HCT116 (cell line): ENCODE measurements around the gene MADCAM1. TPM values are rescaled to one million over a fixed set of nuclear protein-coding genes. Genes with fewer than 3 reads are reported as not detected.

Experiments
- ATAC-seq: fragments of 200-7000 bp; cut with Tn5 transposase; 2 replicates; pipeline ENCODE4 v1.9.1; 2020; ENCODE audit warnings: mild to moderate bottlenecking, moderate library complexity
- BruUV-seq: library from RNA; stranded (reverse); fragments of 400-500 nt; replicated peaks from 2 replicates; lab custom pipeline; 2021; lab: Mats Ljungman, UMichigan
- CTCF ChIA-PET: fragments of 300-600 bp; sonication (Branson Sonifier 250); formaldehyde crosslinking; loops from one replicate; lab custom pipeline; 2021; ENCODE audit warnings: antibody characterized with exemption; lab: Charles Lee
- POLR2A ChIA-PET: fragments of 300-600, 350-600 bp; sonication (Branson Sonifier 250); formaldehyde crosslinking; loops from one replicate; lab custom pipeline; 2021; ENCODE audit warnings: antibody characterized with exemption; lab: Charles Lee
- RAD21 ChIA-PET, 2 experiments: fragments of 300-600 bp; sonication (Branson Sonifier 250); formaldehyde crosslinking; loops; one replicate each; lab custom pipeline; 2023; ENCODE audit warnings: low total read pairs in 2 of 2; ENCODE audit not compliant: uncharacterized antibody in 2 of 2, unreplicated experiment in 2 of 2, low non-redundant PET in 1 of 2; lab: Charles Lee
- DNase-seq: peaks from one replicate; pipeline ENCODE4 v3.0.0-alpha.2; 2010; ENCODE audit warnings: low read depth, low spot score
- H2AFZ ChIP-seq: fragments of 200-600 bp; shearing (Covaris generic), sonication (generic); 2 replicates; pipeline ENCODE4 v1.6.1; 2017; ENCODE audit warnings: low read depth, mixed run types, mixed read lengths, antibody characterized with exemption, low read length; ENCODE audit not compliant: poor library complexity, severe bottlenecking
- H3K27ac ChIP-seq: 2 replicates; pipeline ENCODE4 v1.5.1; 2012; ENCODE audit warnings: low read depth, low read length
- H3K27me3 ChIP-seq: fragments of 200-600 bp; sonication (generic); 2 replicates; pipeline ENCODE4 v1.6.1; 2016; ENCODE audit warnings: mixed run types, low read length, mixed read lengths; ENCODE audit not compliant: insufficient read depth
- H3K36me3 ChIP-seq, 2 experiments: fragments of 200-500 bp in 1 of 2; fragments of 200-600 bp in 1 of 2; sonication (Bioruptor generic) in 1 of 2; sonication (generic) in 1 of 2; 2 replicates each; pipeline versions ENCODE4 v1.5.1 to v1.6.1; 2014 to 2016; ENCODE audit warnings: low read length in 2 of 2, inconsistent platforms in 1 of 2, mixed read lengths in 1 of 2, mixed run types in 1 of 2; ENCODE audit not compliant: insufficient read depth in 2 of 2, control insufficient read depth in 1 of 2
- H3K4me1 ChIP-seq, 2 experiments: fragments of 200-600 bp in 1 of 2; sonication (generic) in 1 of 2; 2 replicates each; pipeline versions ENCODE4 v1.5.1 to v1.6.1; 2012 to 2017; ENCODE audit warnings: low read length in 2 of 2, inconsistent platforms in 1 of 2, mild to moderate bottlenecking in 1 of 2, mixed read lengths in 1 of 2, mixed run types in 1 of 2, moderate library complexity in 1 of 2; ENCODE audit not compliant: insufficient read depth in 2 of 2, control insufficient read depth in 1 of 2
- H3K4me2 ChIP-seq: fragments of 200-600 bp; sonication (generic); 2 replicates; pipeline ENCODE4 v1.6.1; 2017; ENCODE audit warnings: mixed run types, low read length, mixed read lengths
- H3K4me3 ChIP-seq, 2 experiments: fragments of 200-600 bp in 1 of 2; sonication (generic) in 1 of 2; replicated peaks in 1 of 2; 2 replicates each; pipeline ENCODE4 v1.5.1; 2011 to 2016; ENCODE audit warnings: low read length in 2 of 2, control low read depth in 1 of 2, low read depth in 1 of 2, mild to moderate bottlenecking in 1 of 2, mixed read lengths in 1 of 2, mixed run types in 1 of 2
- H3K79me2 ChIP-seq: fragments of 200-600 bp; sonication (generic); 2 replicates; pipeline ENCODE4 v1.6.1; 2017; ENCODE audit warnings: mild to moderate bottlenecking, mixed run types, low read length, moderate library complexity, mixed read lengths; ENCODE audit not compliant: insufficient read depth
- H3K9ac ChIP-seq: fragments of 200-600 bp; sonication (generic); 2 replicates; pipeline ENCODE4 v1.6.1; 2016; ENCODE audit warnings: low read length, mixed read lengths
- H3K9me2 ChIP-seq: fragments of 200-600 bp; sonication (generic), shearing (Covaris generic); 2 replicates; pipeline ENCODE4 v1.6.1; 2017; ENCODE audit warnings: mixed run types, mild to moderate bottlenecking, moderate library complexity; ENCODE audit not compliant: insufficient read depth
- H3K9me3 ChIP-seq, 2 experiments: fragments of 200-500 bp in 1 of 2; fragments of 200-600 bp in 1 of 2; sonication (Bioruptor generic) in 1 of 2; sonication (generic) in 1 of 2; 2 replicates each; pipeline ENCODE4 v1.6.1; 2014 to 2017; ENCODE audit warnings: low read length in 2 of 2, mixed read lengths in 2 of 2, inconsistent platforms in 1 of 2, low read depth in 1 of 2, mild to moderate bottlenecking in 1 of 2, mixed run types in 1 of 2, moderate library complexity in 1 of 2; ENCODE audit not compliant: control insufficient read depth in 1 of 2, insufficient read depth in 1 of 2
- H4K20me1 ChIP-seq: fragments of 200-600 bp; sonication (generic), shearing (Covaris generic); 2 replicates; pipeline ENCODE4 v1.6.1; 2017; ENCODE audit warnings: mixed run types, mild to moderate bottlenecking, moderate library complexity; ENCODE audit not compliant: insufficient read depth
- CBX3 ChIP-seq: IDR thresholded peaks from 2 replicates; pipeline ENCODE4 v1.6.1; 2012; ENCODE audit warnings: low read depth
- FOSL1 ChIP-seq: IDR thresholded peaks from 2 replicates; pipeline ENCODE4 v1.6.1; 2012; ENCODE audit warnings: low read depth
- POLR2AphosphoS5 ChIP-seq: IDR thresholded peaks from 2 replicates; pipeline ENCODE4 v1.6.1; 2011; ENCODE audit warnings: mild to moderate bottlenecking, low read depth, low read length, moderate library complexity
- RAD21 ChIP-seq: IDR thresholded peaks from 2 replicates; pipeline ENCODE4 v1.6.1; 2012; ENCODE audit warnings: low read depth, mild to moderate bottlenecking
- SIN3A ChIP-seq: IDR thresholded peaks from 2 replicates; pipeline ENCODE4 v1.6.1; 2012; ENCODE audit warnings: low read depth
- SP1 ChIP-seq: IDR thresholded peaks from 2 replicates; pipeline ENCODE4 v1.6.1; 2012; ENCODE audit warnings: low read depth
- TCF7L2 ChIP-seq: IDR thresholded peaks from 2 replicates; pipeline ENCODE4 v1.7.0; 2011; ENCODE audit warnings: borderline replicate concordance, inconsistent platforms; ENCODE audit not compliant: insufficient read depth, insufficient read length; ENCODE audit errors: extremely low read depth
- intact Hi-C: fragments of 100-400 bp; cut with micrococcal nuclease; formaldehyde crosslinking; loops from 2 replicates; pipeline ENCODE4 v1.10.0; 2022
- total RNA-seq: library from RNA; stranded (reverse); gene quantifications from one replicate; pipeline ENCODE4 v1.2.1, GENCODE V29; 2021; ENCODE audit not compliant: unreplicated experiment
- TF ChIP-seq, protein P1 (sequence below): IDR thresholded peaks from 2 replicates; pipeline ENCODE4 v1.6.1; 2012; ENCODE audit warnings: low read depth
- TF ChIP-seq, protein P2 (sequence below), 3 experiments: fragments of 200-600 bp in 1 of 3; sonication (generic) in 1 of 3; IDR thresholded peaks in 2 of 3; conservative IDR thresholded peaks in 1 of 3; 2 replicates each; pipeline ENCODE4 v1.5.1; 2012 to 2017; ENCODE audit warnings: low read depth in 2 of 3, low read length in 2 of 3, antibody characterized with exemption in 1 of 3, borderline replicate concordance in 1 of 3, control low read depth in 1 of 3, mild to moderate bottlenecking in 1 of 3, mixed read lengths in 1 of 3, mixed run types in 1 of 3, moderate library complexity in 1 of 3; ENCODE audit not compliant: insufficient read depth in 1 of 3

The MADCAM1 gene
- total RNA-seq, 1 experiment from 2014 or later: 0.57 TPM

DNA sequence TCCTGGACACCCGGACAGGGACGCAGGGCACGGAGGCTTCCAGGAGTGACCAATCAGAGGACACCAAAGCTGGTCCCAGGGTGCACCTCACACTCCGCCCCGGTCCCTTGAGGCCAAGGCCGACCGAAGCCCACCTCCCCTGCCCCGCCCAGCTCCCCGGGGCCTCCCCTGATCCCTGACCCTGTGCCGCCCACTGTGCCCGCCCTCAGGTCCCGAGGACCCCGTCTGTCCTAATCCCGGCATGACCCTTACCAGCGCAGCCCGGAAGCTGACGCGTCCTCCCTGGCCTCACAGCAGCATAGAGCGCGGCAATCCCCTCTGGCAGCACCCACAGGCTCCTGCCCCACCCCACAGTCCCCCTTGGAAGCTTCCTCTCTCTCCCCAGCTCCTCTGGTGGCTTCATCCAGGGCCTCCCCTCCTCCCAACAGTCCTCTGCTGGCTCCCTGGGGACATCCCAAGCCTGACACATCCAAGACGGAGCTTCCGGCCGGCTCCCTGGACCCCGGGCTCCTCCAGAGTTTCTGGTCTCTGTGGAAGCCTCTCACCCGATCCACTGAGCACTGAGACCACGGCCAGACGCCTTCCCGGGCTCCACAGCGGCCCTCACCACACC, 27.9 kb downstream of the MADCAM1 start:
- H3K27ac ChIP-seq: no peak overlapping the region
- intact Hi-C loops: no loop called here
- no peaks in the 10 kb centered on the region for H3K79me2 ChIP-seq
- peaks cover 0 to 8% of the 10 kb centered on the region in 2 experiments; a peak in 2 of 4 replicates for H3K4me1 ChIP-seq
- H3K4me2 ChIP-seq: no peak overlapping the region
- ChIA-PET POLR2A (no interaction called here), RAD21 (no interaction called here), CTCF (interaction anchor here (1.0 kb wide), 1 partner anchor 14 kb away, joined by 4 read pairs; no protein-coding TSS in a partner anchor)
- no peaks in the 10 kb centered on the region for H4K20me1 ChIP-seq
- no peak for DNase-seq
- TF ChIP-seq, protein P1, sequence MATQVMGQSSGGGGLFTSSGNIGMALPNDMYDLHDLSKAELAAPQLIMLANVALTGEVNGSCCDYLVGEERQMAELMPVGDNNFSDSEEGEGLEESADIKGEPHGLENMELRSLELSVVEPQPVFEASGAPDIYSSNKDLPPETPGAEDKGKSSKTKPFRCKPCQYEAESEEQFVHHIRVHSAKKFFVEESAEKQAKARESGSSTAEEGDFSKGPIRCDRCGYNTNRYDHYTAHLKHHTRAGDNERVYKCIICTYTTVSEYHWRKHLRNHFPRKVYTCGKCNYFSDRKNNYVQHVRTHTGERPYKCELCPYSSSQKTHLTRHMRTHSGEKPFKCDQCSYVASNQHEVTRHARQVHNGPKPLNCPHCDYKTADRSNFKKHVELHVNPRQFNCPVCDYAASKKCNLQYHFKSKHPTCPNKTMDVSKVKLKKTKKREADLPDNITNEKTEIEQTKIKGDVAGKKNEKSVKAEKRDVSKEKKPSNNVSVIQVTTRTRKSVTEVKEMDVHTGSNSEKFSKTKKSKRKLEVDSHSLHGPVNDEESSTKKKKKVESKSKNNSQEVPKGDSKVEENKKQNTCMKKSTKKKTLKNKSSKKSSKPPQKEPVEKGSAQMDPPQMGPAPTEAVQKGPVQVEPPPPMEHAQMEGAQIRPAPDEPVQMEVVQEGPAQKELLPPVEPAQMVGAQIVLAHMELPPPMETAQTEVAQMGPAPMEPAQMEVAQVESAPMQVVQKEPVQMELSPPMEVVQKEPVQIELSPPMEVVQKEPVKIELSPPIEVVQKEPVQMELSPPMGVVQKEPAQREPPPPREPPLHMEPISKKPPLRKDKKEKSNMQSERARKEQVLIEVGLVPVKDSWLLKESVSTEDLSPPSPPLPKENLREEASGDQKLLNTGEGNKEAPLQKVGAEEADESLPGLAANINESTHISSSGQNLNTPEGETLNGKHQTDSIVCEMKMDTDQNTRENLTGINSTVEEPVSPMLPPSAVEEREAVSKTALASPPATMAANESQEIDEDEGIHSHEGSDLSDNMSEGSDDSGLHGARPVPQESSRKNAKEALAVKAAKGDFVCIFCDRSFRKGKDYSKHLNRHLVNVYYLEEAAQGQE: no peak
- no peak for TF ChIP-seq RAD21
- TF ChIP-seq CBX3: no peak
- TF ChIP-seq FOSL1: no peak
- no peaks in the 10 kb centered on the region for H3K27me3 ChIP-seq
- H3K9me2 ChIP-seq: no peaks in the 10 kb centered on the region
- no TSS peak for BruUV-seq
- H3K4me3 ChIP-seq: no peak overlapping the region
- no peaks in the 10 kb centered on the region for H3K36me3 ChIP-seq
- H3K9ac ChIP-seq: no peak overlapping the region
- no peaks in the 10 kb centered on the region; a peak in 1 of 4 replicates for H3K9me3 ChIP-seq
- peak; percentile 44 for ATAC-seq
- no peak overlapping the region for H2AFZ ChIP-seq

DNA sequence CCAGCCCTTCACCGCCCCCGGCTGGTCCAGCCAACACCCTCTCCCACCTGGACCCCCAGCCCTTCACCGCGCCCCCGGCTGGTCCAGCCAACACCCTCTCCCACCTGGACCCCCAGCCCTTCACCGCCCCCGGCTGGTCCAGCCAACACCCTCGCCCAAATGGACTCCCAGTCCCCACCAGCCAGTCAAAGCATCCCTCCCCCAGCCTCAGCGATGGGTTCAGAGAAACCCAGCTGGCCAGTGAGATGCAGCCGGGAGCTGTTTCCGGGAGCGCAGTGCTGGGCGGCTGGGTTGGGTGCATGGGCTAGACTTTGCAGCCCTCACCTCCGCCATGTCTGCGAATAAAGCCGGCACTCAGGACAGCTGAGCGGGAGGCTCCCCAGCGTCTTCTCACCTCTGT, 28.7 kb downstream of the MADCAM1 start:
- ChIA-PET CTCF (interaction anchor here (1.9 kb wide), 1 partner anchor 14 kb away, joined by 6 read pairs; no protein-coding TSS in a partner anchor), POLR2A (no interaction called here), RAD21 (no interaction called here)
- BruUV-seq: no TSS peak
- no peak for DNase-seq
- intact Hi-C loops: no loop called here
- no peaks in the 10 kb centered on the region for H4K20me1 ChIP-seq
- H3K4me3 ChIP-seq: no peak overlapping the region
- no peak overlapping the region for H3K9ac ChIP-seq
- no peaks in the 10 kb centered on the region for H3K79me2 ChIP-seq
- H3K4me2 ChIP-seq: no peak overlapping the region
- H3K9me2 ChIP-seq: no peaks in the 10 kb centered on the region
- peaks cover 0 to 8% of the 10 kb centered on the region in 2 experiments; a peak in 2 of 4 replicates for H3K4me1 ChIP-seq
- H3K27ac ChIP-seq: no peak overlapping the region
- H3K27me3 ChIP-seq: no peaks in the 10 kb centered on the region
- no peaks in the 10 kb centered on the region; a peak in 1 of 4 replicates for H3K9me3 ChIP-seq
- no peaks in the 10 kb centered on the region for H3K36me3 ChIP-seq
- ATAC-seq: no peak
- H2AFZ ChIP-seq: no peak overlapping the region
- TF ChIP-seq SIN3A (no peak), TCF7L2 (no peak), SP1 (no peak), POLR2AphosphoS5 (no peak)
- TF ChIP-seq, protein P2, sequence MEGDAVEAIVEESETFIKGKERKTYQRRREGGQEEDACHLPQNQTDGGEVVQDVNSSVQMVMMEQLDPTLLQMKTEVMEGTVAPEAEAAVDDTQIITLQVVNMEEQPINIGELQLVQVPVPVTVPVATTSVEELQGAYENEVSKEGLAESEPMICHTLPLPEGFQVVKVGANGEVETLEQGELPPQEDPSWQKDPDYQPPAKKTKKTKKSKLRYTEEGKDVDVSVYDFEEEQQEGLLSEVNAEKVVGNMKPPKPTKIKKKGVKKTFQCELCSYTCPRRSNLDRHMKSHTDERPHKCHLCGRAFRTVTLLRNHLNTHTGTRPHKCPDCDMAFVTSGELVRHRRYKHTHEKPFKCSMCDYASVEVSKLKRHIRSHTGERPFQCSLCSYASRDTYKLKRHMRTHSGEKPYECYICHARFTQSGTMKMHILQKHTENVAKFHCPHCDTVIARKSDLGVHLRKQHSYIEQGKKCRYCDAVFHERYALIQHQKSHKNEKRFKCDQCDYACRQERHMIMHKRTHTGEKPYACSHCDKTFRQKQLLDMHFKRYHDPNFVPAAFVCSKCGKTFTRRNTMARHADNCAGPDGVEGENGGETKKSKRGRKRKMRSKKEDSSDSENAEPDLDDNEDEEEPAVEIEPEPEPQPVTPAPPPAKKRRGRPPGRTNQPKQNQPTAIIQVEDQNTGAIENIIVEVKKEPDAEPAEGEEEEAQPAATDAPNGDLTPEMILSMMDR (IDR thresholded peaks at IDR 0.05 in 2 of 3, conservative IDR thresholded peaks at IDR 0.05 in 1 of 3; ENCODE audit: borderline replicate concordance in 1 of 3, insufficient read depth in 1 of 3, low read depth in 2 of 3, low read length in 2 of 3): no peak
- TF ChIP-seq, protein P1: no peak
